NCI-H748 (cell line): Measurements from ENCODE around the gene EML1.

ENCODE experiments used
- DNase-seq: peaks from one replicate; lab custom pipeline; 2025; ENCODE audit not compliant: unreplicated experiment; lab: John Stamatoyannopoulos, UW

The EML1 gene

DNA sequence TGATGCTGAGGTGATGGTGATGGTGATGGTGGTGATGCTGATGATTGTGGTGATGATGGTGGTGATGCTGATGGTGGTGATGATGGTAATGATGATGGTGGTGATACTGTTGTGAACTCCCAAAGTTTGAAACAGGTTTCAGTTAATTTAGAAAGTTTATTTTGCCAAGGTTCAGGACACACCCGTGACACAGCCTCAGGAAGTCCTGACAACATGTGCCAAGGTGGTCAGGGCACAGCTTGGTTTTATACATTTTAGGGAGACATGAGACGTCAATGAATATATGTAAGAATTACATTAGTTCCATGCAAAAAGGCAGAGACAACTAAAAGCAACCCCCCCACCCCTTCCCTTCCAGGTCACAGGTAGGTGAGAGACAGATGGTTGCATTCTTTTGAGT lies 159.2 kb downstream of the EML1 start:
- DNase-seq: no peak

DNA sequence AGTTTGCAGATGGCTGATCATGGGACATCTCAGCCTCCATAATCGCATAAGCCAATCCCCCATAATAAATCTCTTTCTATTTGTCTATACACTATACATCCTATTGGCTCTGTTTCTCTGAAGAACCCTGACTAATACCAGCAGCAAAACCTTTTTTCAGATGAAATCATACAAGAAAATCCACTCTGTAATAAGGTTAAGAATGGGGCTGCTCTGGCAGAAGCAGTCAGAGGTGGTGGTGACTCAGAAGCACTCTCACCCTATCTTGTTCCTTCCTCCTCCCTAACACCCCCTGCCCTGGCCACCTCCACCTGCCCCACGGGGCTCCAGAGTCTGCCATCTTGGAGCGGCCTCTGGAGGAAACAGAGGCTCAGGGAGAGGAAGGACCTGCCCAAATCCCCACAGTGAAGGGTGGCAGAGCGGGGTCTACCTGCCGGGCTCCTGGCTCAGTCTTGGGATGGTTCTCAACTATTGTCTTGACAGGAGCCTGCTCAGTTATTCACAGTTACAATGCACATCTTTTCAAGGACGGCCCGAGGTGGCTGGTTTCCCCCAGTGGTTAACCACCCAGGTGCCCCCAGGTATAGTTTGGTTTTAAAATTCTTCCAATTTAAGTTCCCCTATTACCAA lies 162.7 kb downstream of the EML1 start:
- no peak for DNase-seq

DNA sequence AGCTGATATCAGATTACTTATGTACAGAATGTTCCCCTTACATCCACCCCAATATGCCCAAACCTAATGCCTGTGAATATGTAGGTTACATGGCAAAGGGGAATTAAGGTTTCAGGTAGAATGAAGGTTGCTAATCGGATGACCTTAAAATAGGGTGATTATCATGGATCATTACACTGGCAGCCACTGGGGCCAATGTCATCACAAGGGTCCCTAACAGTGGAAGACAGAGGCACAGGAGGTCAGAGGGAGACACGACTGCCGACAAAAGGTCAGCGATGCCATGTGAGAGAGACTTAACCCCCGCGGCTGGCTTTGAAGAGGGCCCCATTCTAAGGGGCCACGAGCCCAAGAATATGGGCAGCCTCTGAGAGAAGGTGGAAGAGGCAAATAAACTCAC lies 165.2 kb downstream of the EML1 start:
- DNase-seq: no peak

DNA sequence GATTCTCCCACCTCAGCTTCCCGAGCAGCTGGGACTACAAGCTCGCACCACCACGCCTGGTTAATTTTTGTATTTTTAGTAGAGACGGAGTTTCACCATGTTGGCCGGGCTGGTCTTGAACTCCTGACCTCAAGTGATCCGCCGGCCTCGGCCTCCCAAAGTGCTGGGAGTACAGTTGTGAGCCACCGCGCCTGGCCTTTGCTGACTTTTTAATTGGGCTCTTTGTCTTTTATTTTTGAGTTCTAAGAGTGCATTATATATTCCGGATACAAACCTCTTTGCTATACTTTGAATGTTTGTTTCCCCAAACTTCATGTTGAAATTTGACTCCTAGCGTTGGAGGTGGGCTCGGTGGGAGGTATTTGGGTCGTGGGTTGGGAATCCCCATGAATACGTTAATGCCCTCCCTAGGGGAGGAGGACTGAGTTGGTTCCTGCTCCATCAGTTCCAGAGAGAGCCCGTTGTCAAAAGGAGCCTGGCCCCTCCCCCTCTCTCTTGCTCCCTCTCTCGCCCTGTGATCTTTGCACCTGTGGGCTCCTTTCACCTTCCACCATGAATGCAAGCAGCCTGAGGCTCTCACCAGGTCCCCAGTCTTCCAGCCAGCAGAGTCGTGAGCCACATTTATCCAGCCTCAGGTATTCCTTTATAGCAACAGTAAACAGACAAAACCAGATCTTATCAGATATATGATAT lies 168.8 kb downstream of the EML1 start:
- no peak for DNase-seq

DNA sequence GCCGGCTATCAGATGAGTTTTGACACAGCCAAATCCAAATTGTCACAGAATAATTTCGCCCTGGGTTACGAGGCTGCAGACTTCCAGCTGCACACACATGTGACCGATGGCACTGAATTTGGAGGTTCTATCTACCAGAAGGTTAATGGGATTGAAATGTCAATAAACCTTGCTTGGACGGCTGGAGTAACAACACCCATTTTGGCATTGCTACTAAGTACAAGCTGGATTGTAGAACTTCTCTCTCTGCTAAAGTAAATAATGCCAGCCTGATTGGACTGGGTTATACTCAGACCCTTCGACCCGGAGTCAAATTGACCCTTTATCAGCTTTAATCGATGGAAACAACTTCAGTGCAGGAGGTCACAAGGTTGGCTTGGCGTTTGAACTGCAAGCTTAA lies 171.8 kb downstream of the EML1 start:
- DNase-seq: peak; percentile 55

DNA sequence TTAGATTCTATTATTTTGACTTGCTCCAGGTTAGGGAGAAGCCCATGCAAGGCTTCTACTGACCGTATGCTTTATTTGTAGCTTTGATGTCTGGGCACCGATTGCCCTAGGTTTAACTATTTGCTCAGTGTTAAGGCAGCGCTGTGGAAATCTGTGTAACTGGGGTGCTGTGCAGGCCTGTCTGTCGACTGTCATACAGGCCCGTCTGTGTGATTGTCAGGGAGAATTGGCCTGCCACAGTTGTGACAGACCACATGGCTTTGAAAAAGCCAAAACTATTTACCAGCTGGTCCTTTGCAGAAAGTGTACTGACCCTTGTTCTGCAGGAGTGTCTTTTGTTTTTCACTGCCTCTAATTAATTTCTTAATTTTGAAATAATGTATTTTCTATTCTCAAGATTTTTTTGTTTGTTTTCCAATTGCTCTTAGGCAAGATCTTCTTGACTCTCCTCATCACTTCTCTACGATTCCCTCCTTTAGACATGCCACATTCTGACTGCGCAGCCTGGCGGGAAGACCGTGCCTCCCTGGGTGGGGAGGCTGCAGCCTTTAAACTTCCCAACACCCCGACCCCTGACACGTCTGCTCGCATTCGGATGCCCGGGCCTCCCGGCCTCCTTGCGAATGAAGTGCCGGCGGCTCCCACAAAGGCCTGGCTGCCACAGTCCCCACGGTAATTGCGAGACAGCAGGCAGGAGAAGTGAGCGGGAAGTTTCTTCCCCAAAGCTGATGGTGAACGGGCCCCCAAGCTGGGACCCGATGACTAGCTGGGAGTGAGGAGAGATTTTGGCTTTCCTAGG lies 173.0 kb downstream of the EML1 start:
- DNase-seq: no peak

DNA sequence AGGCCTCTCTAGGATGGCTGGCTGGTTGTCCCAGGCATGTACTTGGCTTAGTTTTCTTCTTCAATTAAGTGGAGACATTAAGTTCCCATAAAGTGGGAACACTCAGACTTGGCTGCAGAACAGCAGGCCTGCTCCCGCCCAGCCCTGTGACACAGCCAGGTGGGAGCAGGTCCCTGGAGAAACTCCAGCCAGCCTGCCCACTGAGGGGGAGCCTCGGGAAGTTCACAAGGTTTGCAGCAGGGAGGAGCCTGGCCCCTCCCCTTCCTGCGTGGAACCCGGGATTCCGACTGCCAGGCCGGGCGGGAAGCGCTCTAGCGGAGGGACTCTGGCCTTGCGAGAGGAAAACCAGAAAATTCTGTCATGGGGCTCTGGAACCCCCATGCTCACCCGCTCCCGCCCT lies 173.7 kb downstream of the EML1 start:
- no peak for DNase-seq

DNA sequence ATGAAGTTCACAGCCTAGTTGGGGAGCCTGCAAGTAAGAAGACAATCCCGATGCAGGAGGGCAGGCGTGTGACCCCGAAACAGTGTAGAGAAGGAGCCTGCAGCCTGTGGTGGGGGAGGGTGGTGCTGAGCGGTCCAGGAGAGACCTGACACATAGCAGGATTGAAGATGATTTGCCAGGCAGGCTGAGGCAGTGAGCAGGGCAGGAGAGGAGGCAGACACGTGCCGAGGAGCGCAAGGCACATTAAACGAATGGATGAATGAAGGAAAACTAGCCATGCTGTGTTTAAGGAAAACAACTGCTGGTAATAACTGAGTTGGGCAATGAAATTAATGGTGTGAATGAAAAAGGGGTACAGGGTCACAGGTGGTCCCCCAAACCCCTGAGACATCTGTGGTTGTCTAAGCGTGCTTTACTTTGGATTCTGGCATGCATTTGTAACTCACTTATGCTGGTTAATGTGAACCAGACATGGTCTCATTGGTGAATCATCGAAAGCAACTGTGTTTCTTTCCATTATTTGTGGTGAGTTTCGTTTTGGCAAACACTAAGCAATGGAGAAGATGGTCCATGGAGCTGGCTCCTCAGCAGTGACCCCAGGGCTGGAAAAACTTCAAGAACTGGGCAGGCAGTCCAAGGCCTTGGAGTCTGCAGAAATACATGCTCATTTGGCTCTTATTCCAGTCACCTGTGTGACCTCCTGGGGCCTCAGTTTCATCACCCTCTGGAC lies 175.1 kb downstream of the EML1 start:
- no peak for DNase-seq

DNA sequence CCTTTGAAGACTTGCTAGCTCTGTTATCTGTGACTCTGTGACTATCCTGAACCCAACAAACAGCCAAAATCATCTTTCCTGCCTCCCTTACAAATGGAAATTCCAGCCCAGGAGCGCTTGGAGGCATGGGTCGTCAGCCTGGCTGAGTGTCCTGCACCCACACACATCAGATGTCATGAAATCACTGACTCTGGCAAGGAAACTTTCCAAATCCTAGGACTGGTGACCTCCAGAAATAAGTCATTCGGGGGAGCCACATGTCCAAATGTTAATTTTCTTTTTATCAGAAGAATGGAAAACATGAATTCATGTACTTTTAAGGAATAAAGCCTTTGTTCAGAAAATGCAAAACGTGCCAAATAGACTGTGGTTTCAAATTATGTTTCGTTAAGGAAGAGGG lies 175.7 kb downstream of the EML1 start:
- no peak for DNase-seq

DNA sequence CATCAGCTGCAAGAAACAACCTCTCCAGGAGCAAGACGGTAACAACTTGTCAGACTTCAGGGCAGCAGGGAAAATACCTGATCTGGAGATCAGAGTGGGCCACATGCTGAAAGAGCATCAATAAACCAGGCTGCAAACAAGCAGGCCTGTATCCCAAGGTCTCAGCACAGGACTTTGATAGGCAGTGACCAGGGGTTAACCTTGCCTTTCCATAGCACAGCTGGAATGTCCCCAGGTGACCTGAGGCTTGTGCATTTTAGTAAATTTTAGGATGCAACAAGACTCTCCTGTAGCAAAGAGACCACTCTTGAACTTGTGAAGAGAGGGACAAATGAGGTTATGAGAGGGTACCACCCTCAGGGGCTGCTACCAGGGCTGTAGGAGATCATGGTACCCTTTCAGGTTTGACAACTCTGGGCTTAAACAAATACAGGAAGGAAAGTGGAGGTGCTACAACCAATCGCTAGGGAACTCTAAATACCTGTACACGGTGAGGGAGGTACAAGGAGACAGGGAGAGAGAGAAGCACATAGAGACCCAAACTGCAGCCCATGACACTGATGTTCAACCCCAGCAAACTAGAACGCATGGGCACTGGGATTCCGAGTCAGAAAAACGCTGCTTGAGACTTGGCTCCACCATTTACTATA lies 176.6 kb downstream of the EML1 start:
- no peak for DNase-seq

DNA sequence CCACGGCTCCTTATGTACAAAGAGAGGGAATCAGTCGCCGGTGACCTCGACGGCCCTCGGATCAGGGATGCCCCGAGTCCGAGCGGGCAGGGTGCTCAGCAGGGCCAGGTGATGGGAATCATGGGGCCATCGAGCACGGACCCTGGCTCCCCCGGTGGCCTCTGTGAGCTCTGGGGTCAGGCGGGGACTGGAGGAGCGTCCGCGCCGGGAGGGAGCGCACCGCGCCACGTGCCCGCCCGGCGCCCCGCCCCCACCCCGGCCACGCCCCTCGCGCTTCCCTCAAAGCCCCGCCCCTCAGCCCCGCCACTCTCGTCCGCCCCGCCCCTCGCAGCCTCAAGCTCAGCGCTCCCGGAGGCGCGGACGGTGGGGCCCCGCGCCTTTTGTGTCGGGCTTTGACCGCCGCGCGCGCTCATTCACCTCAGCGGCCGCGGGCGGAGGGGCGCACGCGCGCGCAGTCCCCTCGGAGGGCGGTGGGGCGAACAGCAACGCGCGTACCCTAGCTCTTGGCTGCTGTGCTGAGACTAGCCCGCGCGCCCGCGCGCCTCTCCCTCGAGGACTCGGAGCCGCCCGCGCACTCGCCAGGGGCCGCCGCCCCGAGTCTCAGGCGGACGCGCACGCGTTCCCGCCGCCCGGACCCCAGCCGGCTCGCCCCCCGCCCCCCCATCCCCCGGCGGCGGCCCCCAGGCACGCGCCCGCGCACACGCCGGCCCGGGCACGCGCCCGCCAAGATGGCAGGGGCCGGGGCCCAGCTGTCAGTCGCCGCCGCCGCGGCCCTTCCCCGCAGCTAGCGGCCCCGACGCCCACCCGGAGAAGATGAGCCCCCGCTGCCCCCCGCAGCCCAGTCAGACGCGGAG lies 178.1 kb downstream of the EML1 start:
- peak; percentile 95 for DNase-seq

DNA sequence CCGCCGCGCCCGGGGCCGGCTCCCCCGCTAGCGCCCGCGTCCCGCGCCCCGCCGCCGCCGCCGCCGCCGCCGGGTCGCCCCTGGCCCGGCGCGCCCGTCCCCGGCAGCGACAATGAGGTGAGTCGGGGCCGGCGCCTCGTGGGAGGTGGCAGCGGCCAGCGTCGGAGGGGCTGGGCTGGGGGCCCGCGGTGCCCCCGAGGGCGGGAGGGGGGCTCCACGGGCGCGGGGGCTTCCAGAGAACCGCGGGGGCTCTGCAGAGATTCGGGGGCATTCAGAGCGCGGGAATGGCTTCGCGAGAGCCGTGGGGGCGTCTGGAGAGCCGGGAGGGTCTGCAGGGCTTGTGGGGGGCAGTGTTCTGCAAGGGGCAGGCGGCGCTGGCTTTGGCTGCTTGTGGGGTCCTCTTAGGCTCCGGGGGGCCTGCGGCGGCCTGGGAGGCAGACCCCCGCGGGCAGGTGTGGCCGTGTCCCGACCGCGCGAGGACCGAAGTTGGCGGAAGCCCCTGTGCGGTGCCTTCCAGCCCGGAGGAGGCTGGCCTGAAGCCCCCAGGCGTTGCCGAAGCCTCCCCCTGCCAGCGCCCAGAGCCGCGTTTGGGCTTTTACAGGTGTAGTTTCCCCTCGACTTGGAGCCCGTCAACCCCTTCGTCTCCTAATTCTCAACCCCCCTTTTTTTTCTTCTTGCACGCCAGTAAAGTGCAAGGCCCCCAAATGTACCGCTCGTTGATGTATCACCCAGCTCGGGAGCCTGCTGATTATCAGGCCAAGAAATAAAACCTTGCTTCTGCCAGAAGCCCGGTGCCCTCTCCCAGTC lies 178.9 kb downstream of the EML1 start:
- peak; percentile 68 for DNase-seq

DNA sequence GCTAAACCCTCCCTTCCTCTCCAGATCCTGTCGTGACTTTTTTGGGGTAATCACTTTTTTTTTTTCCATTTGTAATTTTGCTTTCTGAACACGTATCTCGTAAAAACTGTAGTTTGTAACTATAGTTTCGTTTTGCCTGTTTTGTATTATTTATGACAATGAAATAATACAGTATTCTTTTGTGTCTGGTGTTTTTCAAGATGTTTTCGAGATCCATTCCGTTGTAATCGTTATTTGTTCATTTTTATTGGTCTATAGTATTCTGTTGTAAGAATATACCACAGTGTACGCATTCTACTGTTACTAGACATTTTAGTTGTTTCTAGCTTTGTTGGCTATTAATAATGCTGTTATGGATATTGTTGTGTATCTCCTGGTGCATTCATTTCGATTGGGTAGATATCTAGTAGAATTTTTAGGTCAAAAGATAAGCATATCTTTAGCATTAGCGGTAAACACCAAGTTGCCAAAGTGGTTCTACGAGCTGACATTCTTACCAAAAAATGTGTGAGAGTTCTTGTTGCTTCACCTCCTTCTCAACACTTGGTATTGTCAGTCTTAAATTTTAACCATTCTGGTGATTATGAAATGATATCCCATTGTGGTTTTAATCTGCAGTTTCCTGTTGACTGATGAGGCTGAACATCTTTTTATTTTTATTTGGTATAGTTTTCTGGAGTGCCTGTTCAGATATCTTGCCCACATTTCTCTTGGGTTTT lies 179.7 kb downstream of the EML1 start:
- DNase-seq: no peak

DNA sequence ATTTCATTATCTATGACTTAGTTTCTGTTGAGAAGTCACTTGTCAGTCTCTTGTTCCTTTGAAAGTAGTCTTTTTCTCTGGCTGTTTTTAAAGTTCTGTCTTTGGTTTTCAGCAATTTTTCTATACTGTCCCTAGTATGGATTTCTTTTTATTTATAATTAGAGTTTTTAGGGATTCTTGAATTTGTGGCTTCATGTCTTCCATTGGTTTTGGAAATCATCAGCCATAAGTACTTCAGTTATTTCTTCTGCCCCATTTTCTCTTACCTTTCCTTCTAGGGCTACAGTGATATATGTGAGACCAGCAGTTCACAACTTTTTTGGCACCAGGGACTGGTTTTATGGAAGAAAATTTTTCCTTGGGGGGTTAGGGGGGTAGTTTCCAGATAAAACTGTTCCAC lies 182.0 kb downstream of the EML1 start:
- DNase-seq: no peak

DNA sequence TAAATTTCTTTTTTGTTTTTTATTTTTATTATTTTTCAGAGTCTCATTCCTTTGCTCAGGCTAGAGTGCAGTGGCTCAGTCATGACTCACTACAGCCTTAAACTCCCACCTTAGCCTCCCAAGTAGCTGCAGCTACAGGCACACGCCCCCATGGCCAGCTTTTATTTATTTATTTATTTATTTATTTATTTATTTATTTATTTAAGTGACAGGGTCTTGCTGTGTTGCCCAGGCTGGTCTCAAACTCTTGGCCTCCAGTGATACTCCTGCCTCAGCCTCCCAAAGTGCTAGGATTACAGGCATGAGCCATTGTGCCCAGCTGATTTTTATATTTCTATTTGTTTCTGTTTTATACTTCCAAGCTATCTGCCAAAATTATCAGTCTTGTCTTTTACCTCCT lies 182.8 kb downstream of the EML1 start:
- no peak for DNase-seq

DNA sequence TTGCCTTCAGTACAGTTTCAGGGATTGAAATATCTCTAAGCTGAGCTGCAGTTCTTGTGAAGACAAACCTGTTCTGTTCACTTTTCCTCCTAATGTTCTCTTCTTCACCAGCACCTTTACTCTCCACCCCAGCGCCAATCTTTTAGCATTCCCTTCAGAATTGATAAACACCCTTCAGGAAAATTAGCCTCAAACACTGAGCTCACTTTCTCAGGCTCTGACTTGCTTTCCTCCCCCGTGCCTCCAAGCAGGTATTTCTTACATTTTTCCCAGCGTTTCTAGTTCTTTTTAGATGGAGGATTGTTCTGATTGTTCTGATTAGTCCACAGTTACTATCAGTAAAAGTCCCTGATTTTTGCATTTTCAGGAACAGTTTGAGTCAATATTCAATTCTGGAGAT lies 183.5 kb downstream of the EML1 start:
- no peak for DNase-seq

DNA sequence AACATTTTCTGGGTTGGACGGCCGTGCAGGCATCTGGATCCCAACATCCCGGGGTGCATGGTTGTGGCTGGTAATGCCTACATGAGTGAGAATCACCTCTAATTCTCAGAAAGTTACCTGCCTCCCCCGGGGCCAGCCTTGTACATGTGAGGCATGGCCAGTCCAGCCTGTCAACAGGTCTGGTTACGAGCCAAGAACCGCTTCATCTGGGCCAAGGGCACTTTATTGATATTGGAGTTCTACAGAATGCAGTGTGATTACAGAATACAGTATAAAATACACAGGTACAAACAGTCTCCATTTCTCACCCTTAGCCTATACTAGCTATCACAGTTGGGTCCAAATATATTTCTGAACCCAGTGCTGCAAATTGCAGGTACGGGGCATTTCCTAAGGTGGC lies 187.1 kb downstream of the EML1 start:
- DNase-seq: no peak

DNA sequence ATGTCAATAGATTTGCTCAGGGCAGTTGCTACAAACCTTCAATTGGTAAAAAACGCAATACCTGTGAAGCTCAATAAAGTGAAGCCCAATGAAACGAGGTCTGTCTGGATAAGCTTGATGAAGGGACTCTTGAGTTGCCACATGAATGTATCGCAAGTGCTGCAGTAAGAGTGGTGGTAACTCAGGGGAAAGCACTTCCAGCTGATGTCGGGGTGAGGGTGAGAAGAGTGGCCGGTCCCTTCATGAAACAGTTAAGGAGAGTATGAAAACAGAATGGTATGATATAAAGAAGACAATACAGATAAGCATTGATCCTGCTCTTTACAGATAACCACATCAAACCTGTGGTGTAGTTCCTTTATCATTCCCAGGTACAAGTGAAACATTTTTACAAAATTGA lies 188.6 kb downstream of the EML1 start:
- no peak for DNase-seq
